Endothelial cell of umbilical vein (primary cell): ENCODE measurements around the gene AKR1C2. TPM values are rescaled to one million over a fixed set of nuclear protein-coding genes. Genes with fewer than 3 reads are reported as not detected.

Experiments used
- BruUV-seq: library from RNA; stranded (reverse); fragments of 400-500 nt; replicated peaks from 2 replicates; lab custom pipeline; 2021; lab: Mats Ljungman, UMichigan
- CTCF ChIA-PET: fragments of 300-600, 350-600 bp; sonication (Branson Sonifier 250); formaldehyde crosslinking; loops from one replicate; lab custom pipeline; 2021; ENCODE audit warnings: antibody characterized with exemption, inconsistent platforms; lab: Charles Lee
- POLR2A ChIA-PET: fragments of 300-600, 350-600 bp; sonication (Branson Sonifier 250); formaldehyde crosslinking; loops from one replicate; lab custom pipeline; 2021; ENCODE audit warnings: antibody characterized with exemption, inconsistent platforms; lab: Charles Lee
- DNase-seq: peaks from one replicate; pipeline ENCODE4 v3.0.0-alpha.2; 2011; ENCODE audit warnings: low read depth, low spot score
- FAIRE-seq: peaks from 2 replicates; lab custom pipeline; 2011; peaks lifted over from hg19 to GRCh38; lab: Jason Lieb, UNC
- H2AFZ ChIP-seq: 2 replicates; pipeline ENCODE4 v1.6.0; 2012; ENCODE audit warnings: low read depth, low read length, control low read depth, inconsistent platforms
- H3K27ac ChIP-seq: 2 replicates; pipeline ENCODE4 v1.5.1; 2011; ENCODE audit warnings: low read depth, mild to moderate bottlenecking, control low read depth, low read length, moderate library complexity; ENCODE audit not compliant: insufficient read depth
- H3K27me3 ChIP-seq, 2 experiments: 2 replicates each; pipeline versions ENCODE4 v1.6.0 to v1.6.1; 2011; ENCODE audit warnings: low read length in 2 of 2, mixed read lengths in 1 of 2; ENCODE audit not compliant: control insufficient read depth in 2 of 2, insufficient read depth in 2 of 2
- H3K36me3 ChIP-seq, 2 experiments: 2 replicates in 1 of 2; 3 replicates in 1 of 2; pipeline ENCODE4 v1.5.1; 2011; ENCODE audit warnings: low read length in 2 of 2, mild to moderate bottlenecking in 1 of 2, moderate library complexity in 1 of 2; ENCODE audit not compliant: control insufficient read depth in 2 of 2, insufficient read depth in 2 of 2; ENCODE audit errors: extremely low read depth in 1 of 2
- H3K4me1 ChIP-seq: 3 replicates; pipeline ENCODE4 v1.5.1; 2011; ENCODE audit warnings: mild to moderate bottlenecking, low read length; ENCODE audit not compliant: control insufficient read depth, insufficient read depth; ENCODE audit errors: extremely low read depth
- H3K4me2 ChIP-seq: 2 replicates; pipeline ENCODE4 v1.6.1; 2011; ENCODE audit warnings: low read length, control low read depth, mixed read lengths; ENCODE audit not compliant: insufficient read depth
- H3K4me3 ChIP-seq, 3 experiments: fragments of 200-600 bp in 1 of 3; sonication (generic), shearing (Covaris generic) in 1 of 3; replicated peaks in 1 of 3; 2 replicates each; pipeline ENCODE4 v1.5.1; 2011 to 2016; ENCODE audit warnings: control low read depth in 3 of 3, low read length in 3 of 3, mild to moderate bottlenecking in 2 of 3, inconsistent platforms in 1 of 3, low read depth in 1 of 3, moderate library complexity in 1 of 3; ENCODE audit not compliant: insufficient read depth in 1 of 3
- H3K79me2 ChIP-seq: 2 replicates; pipeline ENCODE4 v1.6.0; 2012; ENCODE audit warnings: low read length, inconsistent platforms; ENCODE audit not compliant: control insufficient read depth, insufficient read depth
- H3K9ac ChIP-seq: replicated peaks from 2 replicates; pipeline ENCODE3; 2011; ENCODE audit warnings: low read length, control low read depth; ENCODE audit not compliant: insufficient read depth; ENCODE audit errors: extremely low read depth
- H3K9me1 ChIP-seq: replicated peaks from 3 replicates; pipeline ENCODE4 v1.6.0; 2011; ENCODE audit warnings: mild to moderate bottlenecking, low read length; ENCODE audit not compliant: control insufficient read depth, insufficient read depth; ENCODE audit errors: extremely low read depth
- H3K9me3 ChIP-seq: replicated peaks from 2 replicates; pipeline ENCODE4 v1.5.1; 2012; ENCODE audit warnings: low read length, inconsistent platforms; ENCODE audit not compliant: control insufficient read depth, insufficient read depth
- H4K20me1 ChIP-seq: replicated peaks from 2 replicates; pipeline ENCODE3; 2011; ENCODE audit warnings: mild to moderate bottlenecking, low read length; ENCODE audit not compliant: control insufficient read depth, insufficient read depth; ENCODE audit errors: extremely low read depth
- EZH2 ChIP-seq: IDR thresholded peaks from 2 replicates; pipeline ENCODE4 v1.6.1; 2012; ENCODE audit warnings: borderline replicate concordance, low read depth, mild to moderate bottlenecking, moderate library complexity, low read length, inconsistent platforms; ENCODE audit not compliant: severe bottlenecking
- FOS ChIP-seq: IDR thresholded peaks from 2 replicates; pipeline ENCODE4 v1.6.1; 2011; ENCODE audit warnings: mild to moderate bottlenecking, low read length, moderate library complexity, borderline replicate concordance; ENCODE audit not compliant: insufficient read depth
- GATA2 ChIP-seq: IDR thresholded peaks from 2 replicates; pipeline ENCODE4 v1.7.0; 2011; ENCODE audit warnings: low read depth, mild to moderate bottlenecking, moderate library complexity, mixed read lengths, low read length; ENCODE audit not compliant: insufficient read length, insufficient read depth
- JUN ChIP-seq: IDR thresholded peaks from 2 replicates; pipeline ENCODE4 v1.6.1; 2011; ENCODE audit warnings: borderline replicate concordance, low read depth; ENCODE audit not compliant: insufficient read length, insufficient read depth
- MYC ChIP-seq: IDR thresholded peaks from one replicate; pipeline ENCODE4 v1.6.1; 2011; ENCODE audit warnings: mild to moderate bottlenecking, low read depth, low read length
- POLR2A ChIP-seq: IDR thresholded peaks from 2 replicates; pipeline ENCODE4 v1.6.1; 2012; ENCODE audit warnings: low read depth, mild to moderate bottlenecking, control low read depth, low read length
- POLR2AphosphoS5 ChIP-seq: IDR thresholded peaks from 2 replicates; pipeline ENCODE4 v1.6.1; 2012; ENCODE audit warnings: low read depth, mild to moderate bottlenecking, control low read depth, low read length, moderate library complexity; ENCODE audit not compliant: insufficient read depth
- dilution Hi-C: fragments of 300-500 bp; cut with MboI; formaldehyde crosslinking; loops from one replicate; pipeline ENCODE4 v1.15.0; 2019; ENCODE audit warnings: low sequenced_read_pairs; ENCODE audit not compliant: extremely low pct_ligation_motif_present
- intact Hi-C: fragments of 100-400 bp; cut with micrococcal nuclease; formaldehyde crosslinking; loops from one replicate; pipeline ENCODE4 v1.10.0; 2022
- polyA plus RNA-seq, 4 experiments: library from polyadenylated mRNA; depleted of rRNA in 3 of 4; stranded (reverse) in 3 of 4; unstranded in 1 of 4; fragments of >200 nt; gene quantifications; 2 replicates each; pipeline versions ENCODE4 v1.2.1 to v1.2.3, GENCODE V29; 2011 to 2012; ENCODE audit warnings: missing spikeins in 1 of 4
- total RNA-seq: library from RNA; stranded (reverse); gene quantifications from 2 replicates; pipeline ENCODE4 v1.2.3, GENCODE V29; 2021
- TF ChIP-seq, protein P1 (sequence below), 2 donors: IDR thresholded peaks; 1 replicate in 1 of 2; 2 replicates in 1 of 2; pipeline ENCODE4 v1.5.1; 2011; ENCODE audit warnings: low read length in 2 of 2, mild to moderate bottlenecking in 2 of 2, moderate library complexity in 2 of 2, control low read depth in 1 of 2, inconsistent platforms in 1 of 2, low read depth in 1 of 2; ENCODE audit not compliant: insufficient read depth in 1 of 2; ENCODE audit errors: extremely low read depth in 1 of 2
- TF ChIP-seq, protein P2 (sequence below): IDR thresholded peaks from 2 replicates; pipeline ENCODE4 v1.6.1; 2011; ENCODE audit not compliant: insufficient read depth, insufficient read length

The AKR1C2 gene
- total and polyA plus RNA-seq, 2 donors (not counting 3 experiments of a cell fraction or from before 2014, with no cell fraction given), result 0.84 to 1.7 TPM

DNA sequence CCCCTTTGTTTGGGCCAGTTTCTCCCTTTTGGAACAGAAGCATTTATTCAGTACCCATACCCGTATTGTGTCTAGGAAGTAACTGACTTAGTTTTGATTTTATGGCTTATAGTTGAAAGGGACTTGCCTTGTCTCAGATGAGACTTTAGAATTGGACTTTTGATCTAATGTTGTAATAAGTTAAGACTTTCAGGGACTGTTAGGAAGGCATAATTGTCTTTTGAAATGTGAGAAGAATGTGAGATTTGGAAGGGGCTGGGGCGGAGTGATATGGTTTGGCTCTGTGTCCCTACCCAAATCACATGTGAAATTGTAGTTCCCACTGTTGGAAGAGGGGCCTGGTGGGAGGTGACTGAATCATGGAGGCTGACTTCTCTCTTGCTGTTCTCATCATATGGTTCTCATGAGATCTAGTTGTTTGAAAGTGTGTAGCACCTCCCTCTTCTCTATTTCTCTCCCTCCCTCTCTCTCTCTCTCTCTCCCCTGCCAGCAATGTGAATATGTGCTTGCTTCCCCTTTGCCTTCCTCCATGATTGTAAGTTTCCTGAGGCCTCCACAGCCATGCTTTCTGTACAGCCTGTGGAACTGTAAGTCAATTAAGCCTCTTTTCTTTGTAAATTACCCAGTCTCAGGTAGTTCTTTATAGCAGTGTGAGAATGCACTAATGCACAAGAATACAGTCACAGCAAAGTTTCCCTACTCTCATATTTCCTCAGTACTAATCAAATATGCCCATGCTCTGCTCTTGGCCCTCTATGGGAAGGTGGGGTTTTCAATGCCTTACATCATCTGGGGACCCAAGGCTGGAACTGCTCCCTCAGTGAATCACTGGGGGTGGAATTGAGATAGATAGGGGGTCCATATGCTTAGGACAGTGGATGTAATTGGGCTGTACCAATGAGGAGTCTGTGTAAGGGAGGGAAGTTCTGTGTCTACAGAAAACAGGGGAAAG, 57.6 kb downstream of the AKR1C2 start:
- no TSS peak for BruUV-seq
- Histone ChIP-seq H3K9ac (no peak overlapping the region), H2AFZ (no peak overlapping the region), H3K36me3 (no peaks in the 10 kb centered on the region), H3K9me1 (no peaks in the 10 kb centered on the region), H3K4me2 (no peak overlapping the region), H3K9me3 (no peaks in the 10 kb centered on the region), H3K27ac (no peak overlapping the region), H3K27me3 (no peaks in the 10 kb centered on the region), H3K79me2 (no peaks in the 10 kb centered on the region), H3K4me1 (peaks cover 19% of the 10 kb centered on the region), H3K4me3 (no peak overlapping the region), H4K20me1 (no peaks in the 10 kb centered on the region)
- ChIA-PET CTCF (no interaction called here), POLR2A (no interaction called here)
- TF ChIP-seq GATA2 (no peak), JUN (no peak), MYC (no peak), FOS (no peak), EZH2 (no peak), POLR2AphosphoS5 (no peak), POLR2A (no peak)
- TF ChIP-seq, protein P1, sequence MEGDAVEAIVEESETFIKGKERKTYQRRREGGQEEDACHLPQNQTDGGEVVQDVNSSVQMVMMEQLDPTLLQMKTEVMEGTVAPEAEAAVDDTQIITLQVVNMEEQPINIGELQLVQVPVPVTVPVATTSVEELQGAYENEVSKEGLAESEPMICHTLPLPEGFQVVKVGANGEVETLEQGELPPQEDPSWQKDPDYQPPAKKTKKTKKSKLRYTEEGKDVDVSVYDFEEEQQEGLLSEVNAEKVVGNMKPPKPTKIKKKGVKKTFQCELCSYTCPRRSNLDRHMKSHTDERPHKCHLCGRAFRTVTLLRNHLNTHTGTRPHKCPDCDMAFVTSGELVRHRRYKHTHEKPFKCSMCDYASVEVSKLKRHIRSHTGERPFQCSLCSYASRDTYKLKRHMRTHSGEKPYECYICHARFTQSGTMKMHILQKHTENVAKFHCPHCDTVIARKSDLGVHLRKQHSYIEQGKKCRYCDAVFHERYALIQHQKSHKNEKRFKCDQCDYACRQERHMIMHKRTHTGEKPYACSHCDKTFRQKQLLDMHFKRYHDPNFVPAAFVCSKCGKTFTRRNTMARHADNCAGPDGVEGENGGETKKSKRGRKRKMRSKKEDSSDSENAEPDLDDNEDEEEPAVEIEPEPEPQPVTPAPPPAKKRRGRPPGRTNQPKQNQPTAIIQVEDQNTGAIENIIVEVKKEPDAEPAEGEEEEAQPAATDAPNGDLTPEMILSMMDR (IDR thresholded peaks at IDR 0.05; ENCODE audit: extremely low read depth in 1 of 2, insufficient read depth in 1 of 2, low read depth in 1 of 2, low read length in 2 of 2), result no peak
- TF ChIP-seq, protein P2, sequence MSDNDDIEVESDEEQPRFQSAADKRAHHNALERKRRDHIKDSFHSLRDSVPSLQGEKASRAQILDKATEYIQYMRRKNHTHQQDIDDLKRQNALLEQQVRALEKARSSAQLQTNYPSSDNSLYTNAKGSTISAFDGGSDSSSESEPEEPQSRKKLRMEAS, result no peak
- intact Hi-C loops (no loop called here), dilution Hi-C loops (no loop called here)
- DNase-seq (no peak), FAIRE-seq (no peak)
